HEK293 (cell line): Measurements from ENCODE around the gene NFE2L2.

Source experiments
- CTCF ChIP-seq: fragments of 450-650 bp; formaldehyde crosslinking; IDR thresholded peaks from 2 replicates; pipeline ENCODE4 v1.5.1; 2016; ENCODE audit warnings: missing biosample characterization, missing genetic modification characterization
- GFI1B ChIP-seq: fragments of 450-650 bp; formaldehyde crosslinking; IDR thresholded peaks from 2 replicates; pipeline ENCODE4 v1.5.1; 2016; ENCODE audit warnings: missing biosample characterization, missing genetic modification characterization
- HOXD13 ChIP-seq: sonication (generic); formaldehyde crosslinking; IDR thresholded peaks from 2 replicates; pipeline ENCODE4 v1.8.0; 2022; ENCODE audit warnings: missing genetic modification reagents, borderline replicate concordance
- PBX3 ChIP-seq: sonication (generic); formaldehyde crosslinking; IDR thresholded peaks from 2 replicates; pipeline ENCODE4 v1.8.1; 2022; ENCODE audit warnings: mild to moderate bottlenecking, moderate library complexity, missing genetic modification reagents
- ZBTB1 ChIP-seq: fragments of 450-650 bp; formaldehyde crosslinking; IDR thresholded peaks from 2 replicates; pipeline ENCODE4 v1.5.1; 2016; ENCODE audit warnings: missing biosample characterization, missing genetic modification characterization
- ZNF24 ChIP-seq: fragments of 450-650 bp; formaldehyde crosslinking; IDR thresholded peaks from 2 replicates; pipeline ENCODE4 v1.5.1; 2016; ENCODE audit warnings: missing biosample characterization, missing genetic modification characterization
- ZNF302 ChIP-seq: fragments of 450-650 bp; formaldehyde crosslinking; IDR thresholded peaks from 2 replicates; pipeline ENCODE4 v1.5.1; 2016; ENCODE audit warnings: missing biosample characterization, missing genetic modification characterization, low read depth
- ZNF791 ChIP-seq: fragments of 450-650 bp; formaldehyde crosslinking; IDR thresholded peaks from 2 replicates; pipeline ENCODE4 v1.5.1; 2016; ENCODE audit warnings: missing biosample characterization, missing genetic modification characterization
- TF ChIP-seq, protein P1 (sequence below): fragments of 450-650 bp; formaldehyde crosslinking; IDR thresholded peaks from 2 replicates; pipeline ENCODE4 v1.5.1; 2016; ENCODE audit warnings: missing biosample characterization, missing genetic modification characterization, low read depth

DNA sequence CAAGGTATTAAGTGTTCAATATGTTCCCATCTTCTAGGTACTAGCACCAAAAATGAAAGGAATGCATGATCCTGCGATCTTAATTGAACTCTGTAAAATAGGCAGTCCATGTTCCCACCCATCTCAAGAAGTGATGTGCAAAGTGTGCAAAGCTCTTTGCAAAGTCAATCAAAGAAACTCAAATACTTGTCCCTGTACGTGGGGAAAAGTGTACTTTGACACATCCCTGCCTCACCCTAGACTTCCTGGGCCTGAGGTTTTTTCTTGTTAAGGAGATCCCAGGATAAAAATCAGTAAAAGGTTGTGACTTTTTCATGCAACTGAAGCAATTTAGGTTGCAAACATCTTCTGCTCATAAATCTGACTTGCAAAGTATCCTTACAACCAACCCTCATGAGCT lies 26.6 kb downstream of the NFE2L2 start:
- TF ChIP-seq CTCF (tag by site-specific recombination) (no peak), PBX3 (CRISPR knock-in tag) (no peak), ZNF24 (tag by site-specific recombination) (no peak), GFI1B (tag by site-specific recombination) (no peak), ZBTB1 (tag by site-specific recombination) (no peak), ZNF791 (tag by site-specific recombination) (no peak), ZNF302 (tag by site-specific recombination) (no peak), HOXD13 (CRISPR knock-in tag) (no peak)
- TF ChIP-seq, protein P1, sequence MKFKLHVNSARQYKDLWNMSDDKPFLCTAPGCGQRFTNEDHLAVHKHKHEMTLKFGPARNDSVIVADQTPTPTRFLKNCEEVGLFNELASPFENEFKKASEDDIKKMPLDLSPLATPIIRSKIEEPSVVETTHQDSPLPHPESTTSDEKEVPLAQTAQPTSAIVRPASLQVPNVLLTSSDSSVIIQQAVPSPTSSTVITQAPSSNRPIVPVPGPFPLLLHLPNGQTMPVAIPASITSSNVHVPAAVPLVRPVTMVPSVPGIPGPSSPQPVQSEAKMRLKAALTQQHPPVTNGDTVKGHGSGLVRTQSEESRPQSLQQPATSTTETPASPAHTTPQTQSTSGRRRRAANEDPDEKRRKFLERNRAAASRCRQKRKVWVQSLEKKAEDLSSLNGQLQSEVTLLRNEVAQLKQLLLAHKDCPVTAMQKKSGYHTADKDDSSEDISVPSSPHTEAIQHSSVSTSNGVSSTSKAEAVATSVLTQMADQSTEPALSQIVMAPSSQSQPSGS (tag by site-specific recombination): no peak
